K562 (cell line): Measurements from ENCODE around the gene CHD5. TPM values are rescaled to one million over a fixed set of nuclear protein-coding genes. Genes with fewer than 3 reads are reported as not detected.
A peak's percentile ranks its signal among the peaks of the same experiment; 100 is the strongest.

Experiments used
- ATAC-seq: fragments of 200-7000 bp; cut with Tn5 transposase; 3 replicates; pipeline ENCODE4 v1.9.1; 2020; ENCODE audit warnings: moderate library complexity
- BruUV-seq: library from RNA; stranded (reverse); fragments of 400-500 nt; replicated peaks from 2 replicates; lab custom pipeline; 2021; lab: Mats Ljungman, UMichigan
- CTCF ChIA-PET: fragments of 300-600 bp; formaldehyde crosslinking; extraction: SDS; loops from one replicate; lab custom pipeline; 2021; ENCODE audit warnings: low intra/inter-chr PET ratio; lab: Yijun Ruan, JAX
- POLR2A ChIA-PET: fragments of 300-600, 350-650 bp; sonication (Branson Sonifier 250); formaldehyde crosslinking; extraction: SDS; loops from one replicate; lab custom pipeline; 2021; ENCODE audit warnings: antibody characterized with exemption, inconsistent platforms; lab: Yijun Ruan, JAX
- DNase-seq, 4 experiments: peaks; one replicate each; pipeline versions ENCODE4 v3.0.0 to v3.0.0-alpha.2; 2011 to 2018; ENCODE audit warnings: low spot score in 3 of 4, mixed read lengths in 3 of 4; ENCODE audit errors: extremely low read depth in 1 of 4
- FAIRE-seq: peaks from 2 replicates; lab custom pipeline; 2011; peaks lifted over from hg19 to GRCh38; lab: Jason Lieb, UNC
- H2AFZ ChIP-seq: 2 replicates; pipeline ENCODE4 v1.6.0; 2011; ENCODE audit warnings: low read depth, low read length, control low read depth, inconsistent platforms
- H3K27ac ChIP-seq: fragments of 200-600 bp; 3 replicates; pipeline ENCODE4 v1.8.0; 2011; ENCODE audit warnings: low read depth, mild to moderate bottlenecking, control low read depth, inconsistent platforms, low read length, moderate library complexity, mixed read lengths; ENCODE audit errors: extremely low read depth
- H3K27me3 ChIP-seq, 2 experiments: fragments of 300-600 bp in 1 of 2; 2 replicates in 1 of 2; 3 replicates in 1 of 2; pipeline versions ENCODE4 v1.6.0 to v1.8.0; 2011; ENCODE audit warnings: inconsistent platforms in 2 of 2, low read length in 2 of 2, mild to moderate bottlenecking in 1 of 2, mixed read lengths in 1 of 2, moderate library complexity in 1 of 2; ENCODE audit not compliant: control insufficient read depth in 2 of 2, insufficient read depth in 2 of 2
- H3K36me3 ChIP-seq: fragments of 300-600 bp; 3 replicates; pipeline ENCODE4 v1.8.0; 2011; ENCODE audit warnings: mild to moderate bottlenecking, low read length, inconsistent platforms; ENCODE audit not compliant: control insufficient read depth, insufficient read depth
- H3K4me1 ChIP-seq, 2 experiments: fragments of 200-600 bp in 1 of 2; replicated peaks in 1 of 2; 2 replicates in 1 of 2; 3 replicates in 1 of 2; pipeline versions ENCODE4 v1.5.1 to v1.8.0; 2011; ENCODE audit warnings: inconsistent platforms in 2 of 2, low read length in 2 of 2, mild to moderate bottlenecking in 1 of 2, mixed read lengths in 1 of 2, moderate library complexity in 1 of 2; ENCODE audit not compliant: control insufficient read depth in 2 of 2, insufficient read depth in 2 of 2
- H3K4me2 ChIP-seq: 2 replicates; pipeline ENCODE4 v1.6.1; 2011; ENCODE audit warnings: low read length, control low read depth, inconsistent platforms, mixed read lengths; ENCODE audit not compliant: insufficient read depth
- H3K4me3 ChIP-seq: fragments of 200-600 bp; sonication (generic), shearing (Covaris generic); 2 replicates; pipeline ENCODE4 v1.5.1; 2016; ENCODE audit warnings: control low read depth, inconsistent platforms
- H3K79me2 ChIP-seq: fragments of 200-600 bp; 3 replicates; pipeline ENCODE4 v1.8.0; 2011; ENCODE audit warnings: low read length, inconsistent platforms; ENCODE audit not compliant: control insufficient read depth, insufficient read depth
- H3K9ac ChIP-seq, 2 experiments: 2 replicates each; pipeline versions ENCODE4 v1.6.0 to v1.6.1; 2011; ENCODE audit warnings: low read depth in 2 of 2, low read length in 2 of 2, control low read depth in 1 of 2, inconsistent platforms in 1 of 2, mild to moderate bottlenecking in 1 of 2, mixed read lengths in 1 of 2; ENCODE audit not compliant: insufficient read depth in 1 of 2
- H3K9me1 ChIP-seq: one replicate; pipeline ENCODE4 v1.6.0; 2011; ENCODE audit warnings: inconsistent platforms, mild to moderate bottlenecking, low read length, moderate library complexity; ENCODE audit not compliant: control insufficient read depth, insufficient read depth
- H3K9me3 ChIP-seq: replicated peaks from 2 replicates; pipeline ENCODE4 v1.5.1; 2011; ENCODE audit warnings: low read depth, low read length, inconsistent platforms; ENCODE audit not compliant: control insufficient read depth, insufficient read depth
- H4K20me1 ChIP-seq: replicated peaks from 2 replicates; pipeline ENCODE4 v1.6.1; 2011; ENCODE audit warnings: low read length, inconsistent platforms, mixed read lengths; ENCODE audit not compliant: control insufficient read depth, insufficient read depth
- ARHGAP35 ChIP-seq: fragments of 450-650 bp; IDR thresholded peaks from 2 replicates; pipeline ENCODE4 v1.6.1; 2018; ENCODE audit not compliant: partially characterized antibody
- CEBPB ChIP-seq: fragments of 450-650 bp; IDR thresholded peaks from 2 replicates; pipeline ENCODE4 v1.6.1; 2016; ENCODE audit warnings: missing genetic modification characterization, missing compliant biosample characterization
- E2F3 ChIP-seq: fragments of 250-450 bp; sonication (Bioruptor Pico); IDR thresholded peaks from 2 replicates; pipeline ENCODE4 v1.4.0; 2020; ENCODE audit warnings: mild to moderate bottlenecking
- FOXA1 ChIP-seq: fragments of 450-650 bp; IDR thresholded peaks from 2 replicates; pipeline ENCODE4 v1.6.1; 2016; ENCODE audit warnings: mild to moderate bottlenecking, borderline replicate concordance
- NR2C2 ChIP-seq, 2 experiments: fragments of 200-800 bp in 1 of 2; sonication (Bioruptor generic) in 1 of 2; sonication (generic) in 1 of 2; formaldehyde crosslinking in 1 of 2; IDR thresholded peaks; 2 replicates each; pipeline versions ENCODE4 v1.6.1 to v1.8.0; 2016 to 2022; ENCODE audit warnings: mild to moderate bottlenecking in 1 of 2, missing compliant biosample characterization in 1 of 2, missing genetic modification characterization in 1 of 2, missing genetic modification reagents in 1 of 2
- PML ChIP-seq: IDR thresholded peaks from 2 replicates; pipeline ENCODE4 v1.6.1; 2012; ENCODE audit warnings: low read length, inconsistent platforms
- POLR2AphosphoS2 ChIP-seq: IDR thresholded peaks from 2 replicates; pipeline ENCODE4 v1.6.1; 2012; ENCODE audit warnings: low read length, improper control_type of control experiment
- RBBP5 ChIP-seq: fragments of 200-600 bp; sonication (generic); IDR thresholded peaks from 2 replicates; pipeline ENCODE4 v1.6.1; 2012; ENCODE audit warnings: borderline replicate concordance, mild to moderate bottlenecking, low read length, control low read depth, inconsistent platforms; ENCODE audit not compliant: insufficient read depth, poor library complexity, severe bottlenecking
- SIN3A ChIP-seq, 2 experiments: fragments of 150-350 bp in 1 of 2; IDR thresholded peaks; 2 replicates each; pipeline ENCODE4 v1.6.1; 2011 to 2016; ENCODE audit warnings: borderline replicate concordance in 2 of 2, low read depth in 2 of 2, low read length in 2 of 2, mild to moderate bottlenecking in 2 of 2, moderate library complexity in 2 of 2; ENCODE audit not compliant: control insufficient read depth in 1 of 2
- SP2 ChIP-seq: IDR thresholded peaks from 2 replicates; pipeline ENCODE4 v1.6.1; 2011; ENCODE audit warnings: mild to moderate bottlenecking, low read depth, low read length, moderate library complexity; ENCODE audit not compliant: poor library complexity, severe bottlenecking; ENCODE audit errors: extremely low read depth
- ZNF584 ChIP-seq: fragments of 200-800 bp; sonication (Bioruptor generic); IDR thresholded peaks from 2 replicates; pipeline ENCODE4 v1.6.1; 2016; ENCODE audit warnings: low read depth, mild to moderate bottlenecking, missing genetic modification characterization, missing compliant biosample characterization
- ZNF699 ChIP-seq: fragments of 250-450 bp; sonication (Bioruptor Pico); IDR thresholded peaks from 2 replicates; pipeline ENCODE4 v1.8.0; 2021; ENCODE audit warnings: mild to moderate bottlenecking, moderate library complexity; ENCODE audit not compliant: insufficient replicate concordance
- WGBS: fragments of 100-300 bp; shearing (Covaris generic); methylation state at CpG from one replicate; pipeline ENCODE4 v1.1.6; 2016; ENCODE audit warnings: low coverage, mixed read lengths; ENCODE audit not compliant: insufficient coverage; ENCODE audit errors: missing lambda C conversion rate; 5-methylcytosine and 5-hydroxymethylcytosine counted together
- in situ Hi-C: fragments of 300-500 bp; cut with MboI; formaldehyde crosslinking; loops from 4 replicates; pipeline ENCODE4 v1.15.0; 2018; ENCODE audit warnings: inconsistent platforms, mixed read lengths
- intact Hi-C: fragments of 100-400 bp; cut with micrococcal nuclease; formaldehyde crosslinking; loops from 2 replicates; pipeline ENCODE4 v1.14.2; 2022
- polyA plus RNA-seq, 8 experiments: library from polyadenylated mRNA; depleted of rRNA in 4 of 8; stranded (reverse) in 5 of 8; unstranded in 3 of 8; fragments of >200 nt; fragmentation: Nextera tagmentation in 2 of 8; fragmentation: Illumina TruSeq in 1 of 8; extraction: Ambion mirVana in 2 of 8; extraction: Trizol in 1 of 8; gene quantifications; 2 replicates each; pipeline versions ENCODE4 v1.2.1 to v1.2.3, GENCODE V29; 2011 to 2014; ENCODE audit warnings: inconsistent platforms in 1 of 8, missing spikeins in 1 of 8
- total RNA-seq, 7 experiments: library from RNA; depleted of rRNA in 6 of 7; stranded (reverse); fragments of >200 nt in 6 of 7; fragmentation: Illumina TruSeq in 2 of 7; extraction: Trizol in 2 of 7; gene quantifications; 2 replicates each; pipeline versions ENCODE4 v1.2.1 to v1.2.3, GENCODE V29; 2011 to 2021; ENCODE audit warnings: low replicate concordance in 1 of 7
- TF ChIP-seq, protein P1 (sequence below): sonication (generic); formaldehyde crosslinking; IDR thresholded peaks from 2 replicates; pipeline ENCODE4 v1.8.0; 2022; ENCODE audit warnings: mild to moderate bottlenecking, missing genetic modification reagents
- TF ChIP-seq, protein P2 (sequence below): fragments of 450-650 bp; IDR thresholded peaks from 2 replicates; pipeline ENCODE4 v1.6.1; 2016

CHD5 gene
- total and polyA plus RNA-seq, 9 of the 15 experiments (the other 6 are each of a cell fraction or from before 2014, with no cell fraction given) = 0.03 to 0.52 (median 0.11) TPM; not detected in 2

DNA sequence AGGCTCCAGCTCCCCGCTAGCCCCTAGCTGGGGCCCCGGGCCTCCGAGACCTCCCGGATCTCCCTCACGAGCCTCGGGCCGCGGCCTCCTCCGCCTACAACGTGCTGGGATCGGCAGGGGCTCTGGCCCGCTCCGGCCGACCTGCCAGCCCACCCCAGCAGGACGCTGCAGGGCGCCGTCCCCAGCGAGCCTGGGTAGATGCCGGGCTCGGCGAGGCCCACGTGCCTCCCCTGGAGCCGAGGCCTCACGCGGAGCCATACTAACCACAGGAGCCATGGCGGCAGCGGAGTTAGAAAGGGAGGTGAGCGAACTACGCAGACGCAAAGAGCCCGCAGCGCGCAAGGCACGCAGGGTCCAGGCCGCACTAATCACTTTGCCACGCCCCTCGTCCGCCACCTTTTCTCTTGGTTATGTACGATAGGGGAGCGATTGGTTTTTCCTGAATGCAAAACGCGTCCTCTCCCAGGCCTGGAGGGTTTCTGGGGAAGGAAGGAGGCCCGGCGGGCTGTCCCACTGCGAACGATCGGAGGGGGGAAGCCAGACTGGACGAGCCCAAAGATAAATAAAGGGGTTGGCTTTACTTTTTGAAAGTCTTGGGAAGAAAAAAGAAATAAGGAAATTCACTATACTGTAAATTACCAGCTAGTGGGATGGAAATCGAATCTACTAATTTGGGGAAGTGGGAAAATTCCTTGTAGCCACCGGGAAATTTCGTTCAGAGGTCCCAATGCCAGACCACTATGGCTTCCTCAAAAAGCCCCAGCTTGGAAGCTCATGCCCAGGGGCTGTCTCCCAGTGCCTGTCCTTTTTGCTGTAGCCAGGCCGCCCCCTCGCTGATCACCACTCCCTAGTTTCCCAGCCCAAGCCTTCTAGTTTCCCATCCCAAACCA lies 19.4 kb upstream of the CHD5 start, which contains the start of gene RPL22:
TSS of gene RPL22 (minus strand) at position 298 of the 890 bp plus-strand sequence. CDS start at position 276, 22 bp downstream.
- under 1% methylated on average over 53 of the region's 53 CpGs for WGBS
- Histone ChIP-seq H3K9me1 (no peaks in the 10 kb centered on the region), H3K79me2 (peaks cover 62% of the 10 kb centered on the region), H3K9ac (peak within 1 kb of the TSS; percentile 99), H3K36me3 (peaks cover 46% of the 10 kb centered on the region), H3K4me3 (peak within 1 kb of the TSS; percentile 99), H3K9me3 (no peaks in the 10 kb centered on the region), H3K27ac (peak within 1 kb of the TSS; percentile 96), H4K20me1 (peaks cover 5% of the 10 kb centered on the region; the same call in 1 of the 2 replicates), H3K4me2 (peak within 1 kb of the TSS; percentile 90), H2AFZ (peak within 1 kb of the TSS; percentile 87), H3K4me1 (peaks cover 18 to 22% of the 10 kb centered on the region in 2 experiments; a peak in 4 of 5 replicates), H3K27me3 (no peaks in the 10 kb centered on the region)
- ATAC-seq = peak; percentile 98
- intact Hi-C loops = loop anchor here (2.0 kb wide), 1 partner anchor 35 kb away; the partner anchor contains the start of gene ICMT
- FAIRE-seq = peak; percentile 97
- ChIA-PET POLR2A (interaction anchor here (0.6 to 1.7 kb wide), 13 partner anchors 10 to 541 kb away, joined by 3 to 8 read pairs (median 3); partner anchors contain the start of gene ZBTB48), CTCF (no interaction called here)
- TSS peak; percentile 95 for BruUV-seq
- in situ Hi-C loops = no loop called here
- peak; percentile 89 to 100 (median 93) for DNase-seq
- TF ChIP-seq POLR2AphosphoS2 (peak; percentile 86; the same call in 1 of the 2 replicates), CEBPB (tag) (no peak), NR2C2 (CRISPR knock-in tag; IDR thresholded peaks at IDR 0.05) (peak; percentile 87), NR2C2 (tag; IDR thresholded peaks at IDR 0.05) (peak; percentile 60; the same call in 1 of the 2 replicates), SP2 (no peak), RBBP5 (peak; percentile 99), ZNF699 (CRISPR knock-in tag) (no peak), PML (peak; percentile 88), ARHGAP35 (no peak), E2F3 (CRISPR knock-in tag) (0 out of 2 replicates have a peak, but pooled peaks have one; percentile 61), FOXA1 (no peak), ZNF584 (CRISPR knock-in tag) (no peak), SIN3A (IDR thresholded peaks at IDR 0.05; ENCODE audit: borderline replicate concordance in 2 of 2, control insufficient read depth in 1 of 2, low read depth in 2 of 2, low read length in 2 of 2) (peak; percentile 66 to 93; a peak in 2 of 4 replicates)
- TF ChIP-seq, protein P1, sequence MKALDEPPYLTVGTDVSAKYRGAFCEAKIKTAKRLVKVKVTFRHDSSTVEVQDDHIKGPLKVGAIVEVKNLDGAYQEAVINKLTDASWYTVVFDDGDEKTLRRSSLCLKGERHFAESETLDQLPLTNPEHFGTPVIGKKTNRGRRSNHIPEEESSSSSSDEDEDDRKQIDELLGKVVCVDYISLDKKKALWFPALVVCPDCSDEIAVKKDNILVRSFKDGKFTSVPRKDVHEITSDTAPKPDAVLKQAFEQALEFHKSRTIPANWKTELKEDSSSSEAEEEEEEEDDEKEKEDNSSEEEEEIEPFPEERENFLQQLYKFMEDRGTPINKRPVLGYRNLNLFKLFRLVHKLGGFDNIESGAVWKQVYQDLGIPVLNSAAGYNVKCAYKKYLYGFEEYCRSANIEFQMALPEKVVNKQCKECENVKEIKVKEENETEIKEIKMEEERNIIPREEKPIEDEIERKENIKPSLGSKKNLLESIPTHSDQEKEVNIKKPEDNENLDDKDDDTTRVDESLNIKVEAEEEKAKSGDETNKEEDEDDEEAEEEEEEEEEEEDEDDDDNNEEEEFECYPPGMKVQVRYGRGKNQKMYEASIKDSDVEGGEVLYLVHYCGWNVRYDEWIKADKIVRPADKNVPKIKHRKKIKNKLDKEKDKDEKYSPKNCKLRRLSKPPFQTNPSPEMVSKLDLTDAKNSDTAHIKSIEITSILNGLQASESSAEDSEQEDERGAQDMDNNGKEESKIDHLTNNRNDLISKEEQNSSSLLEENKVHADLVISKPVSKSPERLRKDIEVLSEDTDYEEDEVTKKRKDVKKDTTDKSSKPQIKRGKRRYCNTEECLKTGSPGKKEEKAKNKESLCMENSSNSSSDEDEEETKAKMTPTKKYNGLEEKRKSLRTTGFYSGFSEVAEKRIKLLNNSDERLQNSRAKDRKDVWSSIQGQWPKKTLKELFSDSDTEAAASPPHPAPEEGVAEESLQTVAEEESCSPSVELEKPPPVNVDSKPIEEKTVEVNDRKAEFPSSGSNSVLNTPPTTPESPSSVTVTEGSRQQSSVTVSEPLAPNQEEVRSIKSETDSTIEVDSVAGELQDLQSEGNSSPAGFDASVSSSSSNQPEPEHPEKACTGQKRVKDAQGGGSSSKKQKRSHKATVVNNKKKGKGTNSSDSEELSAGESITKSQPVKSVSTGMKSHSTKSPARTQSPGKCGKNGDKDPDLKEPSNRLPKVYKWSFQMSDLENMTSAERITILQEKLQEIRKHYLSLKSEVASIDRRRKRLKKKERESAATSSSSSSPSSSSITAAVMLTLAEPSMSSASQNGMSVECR = peak; percentile 98
- TF ChIP-seq, protein P2, sequence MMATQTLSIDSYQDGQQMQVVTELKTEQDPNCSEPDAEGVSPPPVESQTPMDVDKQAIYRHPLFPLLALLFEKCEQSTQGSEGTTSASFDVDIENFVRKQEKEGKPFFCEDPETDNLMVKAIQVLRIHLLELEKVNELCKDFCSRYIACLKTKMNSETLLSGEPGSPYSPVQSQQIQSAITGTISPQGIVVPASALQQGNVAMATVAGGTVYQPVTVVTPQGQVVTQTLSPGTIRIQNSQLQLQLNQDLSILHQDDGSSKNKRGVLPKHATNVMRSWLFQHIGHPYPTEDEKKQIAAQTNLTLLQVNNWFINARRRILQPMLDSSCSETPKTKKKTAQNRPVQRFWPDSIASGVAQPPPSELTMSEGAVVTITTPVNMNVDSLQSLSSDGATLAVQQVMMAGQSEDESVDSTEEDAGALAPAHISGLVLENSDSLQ = no peak
